Measurements from ENCODE around the gene EXOC5. TPM values are rescaled to one million over a fixed set of nuclear protein-coding genes. Genes with fewer than 3 reads are reported as not detected.
"Not testable (repeated sequence)": the region's sequence is repeated elsewhere in the genome, so short reads cannot be mapped to it uniquely, and the experiment has no call there.

The EXOC5 gene
- total RNA-seq, 1 donor, result 87.4 TPM

GRCh38 chr14:57232006-57232405 is 36.7 kb downstream of the EXOC5 start:
- DNase-seq (ENCODE audit: low read depth), result no peak
- no peak for TF ChIP-seq CTCF (IDR thresholded peaks at IDR 0.05; ENCODE audit: insufficient read depth, low read length)
- no peak overlapping the region for H3K4me3 ChIP-seq (ENCODE audit: low read depth, low read length)

- DNase-seq (ENCODE audit: low read depth); H3K4me3 ChIP-seq (ENCODE audit: low read depth, low read length): not testable (repeated sequence)
Measured at GRCh38 chr14:57228320-57228719, 40.4 kb downstream of the EXOC5 start.

- no peak overlapping the region for H3K4me3 ChIP-seq (ENCODE audit: low read depth, low read length)
- no peak for DNase-seq (ENCODE audit: low read depth)
- no peak for TF ChIP-seq CTCF (IDR thresholded peaks at IDR 0.05; ENCODE audit: insufficient read depth, low read length)
Measured at GRCh38 chr14:57227083-57227482, 41.6 kb downstream of the EXOC5 start.

GRCh38 chr14:57221931-57222330 is 46.8 kb downstream of the EXOC5 start:
- no peak for DNase-seq (ENCODE audit: low read depth)
- no peak overlapping the region for H3K4me3 ChIP-seq (ENCODE audit: low read depth, low read length)
- TF ChIP-seq CTCF (IDR thresholded peaks at IDR 0.05; ENCODE audit: insufficient read depth, low read length), result no peak

GRCh38 chr14:57212919-57213318 is 55.8 kb downstream of the EXOC5 start:
- DNase-seq (ENCODE audit: low read depth), result no peak
- H3K4me3 ChIP-seq (ENCODE audit: low read depth, low read length), result no peak overlapping the region
- no peak for TF ChIP-seq CTCF (IDR thresholded peaks at IDR 0.05; ENCODE audit: insufficient read depth, low read length)

GRCh38 chr14:57209561-57209960 is 59.1 kb downstream of the EXOC5 start:
- TF ChIP-seq CTCF (IDR thresholded peaks at IDR 0.05; ENCODE audit: insufficient read depth, low read length), result no peak
- DNase-seq (ENCODE audit: low read depth), result peak; percentile 39

GRCh38 chr14:57205938-57206337 is 62.8 kb downstream of the EXOC5 start:
- TF ChIP-seq CTCF (IDR thresholded peaks at IDR 0.05; ENCODE audit: insufficient read depth, low read length), result no peak
- no peak overlapping the region for H3K4me3 ChIP-seq (ENCODE audit: low read depth, low read length)
- DNase-seq (ENCODE audit: low read depth), result no peak

More at GRCh38 chr14:57209561-57209960, 59.1 kb downstream of the EXOC5 start:
- no peak overlapping the region for H3K4me3 ChIP-seq (ENCODE audit: low read depth, low read length)

GRCh38 chr14:57202672-57203071 is 66.0 kb downstream of the EXOC5 start:
- H3K4me3 ChIP-seq (ENCODE audit: low read depth, low read length); DNase-seq (ENCODE audit: low read depth): not testable (repeated sequence)

All from fibroblast of the aortic adventitia (primary cell).